CD4-positive, alpha-beta T cell treated with Interleukin-4 for 1 hour (primary cell): ENCODE results near the gene RERE.
"Not testable (repeated sequence)": the region's sequence is repeated elsewhere in the genome, so short reads cannot be mapped to it uniquely, and the experiment has no call there.

Source experiments
- DNase-seq, 2 donors: peaks; one replicate each; pipeline ENCODE4 v3.0.0-alpha.2; 2020 to 2022

Gene RERE

GRCh38 chr1:8598783-8599182 lies 218.7 kb downstream of the RERE start:
- DNase-seq = no peak

- DNase-seq = no peak
Measured at GRCh38 chr1:8598060-8598724, 219.2 kb downstream of the RERE start.

- no peak for DNase-seq
Measured at GRCh38 chr1:8597455-8597854, 220.0 kb downstream of the RERE start.

GRCh38 chr1:8595941-8596340 lies 221.5 kb downstream of the RERE start:
- DNase-seq = no peak

- no peak for DNase-seq
Measured at GRCh38 chr1:8595332-8595731, 222.1 kb downstream of the RERE start.

GRCh38 chr1:8593292-8593691 lies 224.1 kb downstream of the RERE start:
- not testable (repeated sequence) for DNase-seq

GRCh38 chr1:8591569-8591968 lies 225.9 kb downstream of the RERE start:
- no peak for DNase-seq

GRCh38 chr1:8590721-8591351 lies 226.6 kb downstream of the RERE start:
- no peak for DNase-seq

GRCh38 chr1:8589571-8589970 lies 227.9 kb downstream of the RERE start:
- no peak for DNase-seq

GRCh38 chr1:8587784-8588183 lies 229.7 kb downstream of the RERE start:
- DNase-seq = no peak

GRCh38 chr1:8586438-8586837 lies 231.0 kb downstream of the RERE start:
- DNase-seq = no peak

- DNase-seq = no peak
Measured at GRCh38 chr1:8584316-8584715, 233.1 kb downstream of the RERE start.

GRCh38 chr1:8583031-8583430 lies 234.4 kb downstream of the RERE start:
- DNase-seq = no peak

- DNase-seq = no peak
Measured at GRCh38 chr1:8580566-8580965, 236.9 kb downstream of the RERE start.

- DNase-seq = no peak
Measured at GRCh38 chr1:8578936-8579335, 238.5 kb downstream of the RERE start.

- no peak for DNase-seq
Measured at GRCh38 chr1:8578132-8578877, 239.1 kb downstream of the RERE start.

- DNase-seq = no peak
Measured at GRCh38 chr1:8574985-8575384, 242.5 kb downstream of the RERE start.

- no peak for DNase-seq
Measured at GRCh38 chr1:8572106-8572505, 245.3 kb downstream of the RERE start.

GRCh38 chr1:8571200-8571984 lies 246.0 kb downstream of the RERE start:
- DNase-seq = no peak

GRCh38 chr1:8570465-8570864 lies 247.0 kb downstream of the RERE start:
- no peak for DNase-seq

GRCh38 chr1:8569242-8569641 lies 248.2 kb downstream of the RERE start:
- no peak for DNase-seq

- DNase-seq = no peak
Measured at GRCh38 chr1:8568837-8569236, 248.6 kb downstream of the RERE start.

- no peak for DNase-seq
Measured at GRCh38 chr1:8567146-8567545, 250.3 kb downstream of the RERE start.
